ENCODE results near the gene NSMF. TPM values are rescaled to one million over a fixed set of nuclear protein-coding genes. Genes with fewer than 3 reads are reported as not detected.
A peak's percentile ranks its signal among the peaks of the same experiment; 100 is the strongest.

The NSMF gene
- total and polyA plus RNA-seq, 10 of the 15 experiments (the other 5 are each of a cell fraction or from before 2014, with no cell fraction given), result 0.13 to 44.3 (median 13.4) TPM

- TF ChIP-seq PRDM15 (CRISPR knock-in tag; IDR thresholded peaks at IDR 0.05), result no peak
- TF ChIP-seq ZNF24 (IDR thresholded peaks at IDR 0.05), result peak; percentile 61; the same call in 1 of the 2 replicates
- peak; percentile 69; the same call in 1 of the 2 replicates for TF ChIP-seq ZNF592 (IDR thresholded peaks at IDR 0.05)
- TF ChIP-seq TARDBP (IDR thresholded peaks at IDR 0.05; ENCODE audit: borderline replicate concordance), result no peak
- TF ChIP-seq NRF1 (conservative IDR thresholded peaks at IDR 0.05; ENCODE audit: low read depth, low read length), result no peak
- no peak for TF ChIP-seq BCL11A (IDR thresholded peaks at IDR 0.05; ENCODE audit: low read depth, low read length)
- no peak for TF ChIP-seq IRF5 (IDR thresholded peaks at IDR 0.05; ENCODE audit: borderline replicate concordance)
- 0 out of 2 replicates have a peak, but pooled peaks have one; percentile 26 for TF ChIP-seq CREB1 (IDR thresholded peaks at IDR 0.05; ENCODE audit: low read depth)
- peak; percentile 54 to 73 (median 71); a peak in 5 of 6 replicates for TF ChIP-seq CTCF (IDR thresholded peaks at IDR 0.05 in 2 of 3, conservative IDR thresholded peaks at IDR 0.05 in 1 of 3; ENCODE audit: control insufficient read depth in 2 of 3, extremely low read depth in 1 of 3, insufficient read depth in 1 of 3, low read depth in 3 of 3, low read length in 3 of 3)
- no peak for TF ChIP-seq MYB (IDR thresholded peaks at IDR 0.05; ENCODE audit: borderline replicate concordance, low read depth, low read length)
- no peak for TF ChIP-seq BCLAF1 (IDR thresholded peaks at IDR 0.05)
- no peak for TF ChIP-seq HDAC2 (IDR thresholded peaks at IDR 0.05)
- no peak for TF ChIP-seq STAT3 (IDR thresholded peaks at IDR 0.05; ENCODE audit: low read depth, low read length)
- TF ChIP-seq HCFC1 (IDR thresholded peaks at IDR 0.05; ENCODE audit: low read length), result peak; percentile 28; the same call in 1 of the 2 replicates
Measured at GRCh38 chr9:137406876-137407589, 52.1 kb downstream of the NSMF start (continued).
